Right lobe of liver (tissue), 4 donors: ENCODE data around the gene CUEDC1.

ENCODE experiments used
- CTCF ChIP-seq, 4 donors: fragments of 200-600 bp in 3 of 4; fragments of 450-650 bp in 1 of 4; IDR thresholded peaks; one replicate each; pipeline versions ENCODE4 v1.5.1 to v1.8.0; 2016 to 2022; ENCODE audit warnings: antibody characterized with exemption in 4 of 4, mild to moderate bottlenecking in 2 of 4
- POLR2A ChIP-seq: fragments of 450-650 bp; IDR thresholded peaks from one replicate; pipeline ENCODE4 v1.6.1; 2017; ENCODE audit warnings: antibody characterized with exemption, mild to moderate bottlenecking
- donor health status: DM: no; HTN: no; CAD: no.
- donor health status: DM: no; HTN: no; CAD: no.
- donor health status: DM: no; HTN: yes; CAD: no.

GRCh38 chr17:57943645-57944044 lies 11.6 kb downstream of the CUEDC1 start:
- TF ChIP-seq CTCF (IDR thresholded peaks at IDR 0.05): no peak
- no peak for TF ChIP-seq POLR2A
